ENCODE results near the gene JTB. TPM values are rescaled to one million over a fixed set of nuclear protein-coding genes. Genes with fewer than 3 reads are reported as not detected.

JTB gene
- total RNA-seq, 3 donors from 2014 or later (not counting 1 experiment from before 2014, with no cell fraction given): 96.9 to 107 (median 101) TPM

DNA sequence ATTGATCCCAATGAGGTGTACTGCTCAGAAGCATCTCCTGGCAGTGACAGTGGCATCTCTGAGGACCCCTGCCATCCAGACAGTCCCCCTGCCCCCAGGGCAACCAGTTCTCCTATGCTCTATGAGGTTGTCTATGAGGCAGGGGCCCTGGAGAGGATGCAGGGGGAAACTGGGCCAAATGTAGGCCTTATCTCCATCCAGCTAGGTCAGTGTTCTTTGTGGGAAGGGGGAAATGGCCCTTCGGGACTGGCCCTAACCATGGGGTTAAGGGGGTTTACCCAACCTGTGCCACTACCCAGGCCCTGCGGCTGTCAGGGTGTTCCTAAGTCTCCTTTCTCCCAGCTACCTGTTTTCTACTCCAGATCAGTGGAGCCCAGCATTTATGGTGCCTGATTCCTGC, 8.5 kb downstream of the JTB start:
- H3K4me3 Mint-ChIP-seq: peak overlapping the region; percentile 99
- H3K4me1 Mint-ChIP-seq: peaks cover 39 to 50% of the 10 kb centered on the region in 2 donors
- H3K27ac Mint-ChIP-seq: peak overlapping the region; percentile 95 to 98
- peaks cover 34% of the 10 kb centered on the region for H3K4me1 ChIP-seq (ENCODE audit: control insufficient read depth, insufficient read depth, low read length)
- intact Hi-C loops (cut with micrococcal nuclease): loop anchor here (10.0 kb wide), 1 partner anchor 256 kb away; the partner anchor contains the start of gene UBAP2L
- ATAC-seq (no peak), DNase-seq (no peak)
- H3K36me3 ChIP-seq (ENCODE audit: control insufficient read depth, insufficient read depth, low read length): peaks cover 10% of the 10 kb centered on the region
- H3K4me3 ChIP-seq (ENCODE audit: low read length): no peak overlapping the region
- no peaks in the 10 kb centered on the region for H3K36me3 Mint-ChIP-seq
- TF ChIP-seq, protein P1, sequence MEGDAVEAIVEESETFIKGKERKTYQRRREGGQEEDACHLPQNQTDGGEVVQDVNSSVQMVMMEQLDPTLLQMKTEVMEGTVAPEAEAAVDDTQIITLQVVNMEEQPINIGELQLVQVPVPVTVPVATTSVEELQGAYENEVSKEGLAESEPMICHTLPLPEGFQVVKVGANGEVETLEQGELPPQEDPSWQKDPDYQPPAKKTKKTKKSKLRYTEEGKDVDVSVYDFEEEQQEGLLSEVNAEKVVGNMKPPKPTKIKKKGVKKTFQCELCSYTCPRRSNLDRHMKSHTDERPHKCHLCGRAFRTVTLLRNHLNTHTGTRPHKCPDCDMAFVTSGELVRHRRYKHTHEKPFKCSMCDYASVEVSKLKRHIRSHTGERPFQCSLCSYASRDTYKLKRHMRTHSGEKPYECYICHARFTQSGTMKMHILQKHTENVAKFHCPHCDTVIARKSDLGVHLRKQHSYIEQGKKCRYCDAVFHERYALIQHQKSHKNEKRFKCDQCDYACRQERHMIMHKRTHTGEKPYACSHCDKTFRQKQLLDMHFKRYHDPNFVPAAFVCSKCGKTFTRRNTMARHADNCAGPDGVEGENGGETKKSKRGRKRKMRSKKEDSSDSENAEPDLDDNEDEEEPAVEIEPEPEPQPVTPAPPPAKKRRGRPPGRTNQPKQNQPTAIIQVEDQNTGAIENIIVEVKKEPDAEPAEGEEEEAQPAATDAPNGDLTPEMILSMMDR (IDR thresholded peaks at IDR 0.05): no peak
- WGBS (ENCODE audit: insufficient coverage): 54% methylated on average over 2 of the region's 2 CpGs
- no peaks in the 10 kb centered on the region for H3K9me3 ChIP-seq (ENCODE audit: control insufficient read depth, insufficient read depth, low read length)
- no peaks in the 10 kb centered on the region for H3K27me3 ChIP-seq (ENCODE audit: control insufficient read depth, insufficient read depth, low read length)
- no peak overlapping the region for H3K27ac ChIP-seq (ENCODE audit: low read length)
- H3K9me3 Mint-ChIP-seq: no peaks in the 10 kb centered on the region
- H3K27me3 Mint-ChIP-seq (ENCODE audit: low read depth in 2 of 2): no peaks in the 10 kb centered on the region

DNA sequence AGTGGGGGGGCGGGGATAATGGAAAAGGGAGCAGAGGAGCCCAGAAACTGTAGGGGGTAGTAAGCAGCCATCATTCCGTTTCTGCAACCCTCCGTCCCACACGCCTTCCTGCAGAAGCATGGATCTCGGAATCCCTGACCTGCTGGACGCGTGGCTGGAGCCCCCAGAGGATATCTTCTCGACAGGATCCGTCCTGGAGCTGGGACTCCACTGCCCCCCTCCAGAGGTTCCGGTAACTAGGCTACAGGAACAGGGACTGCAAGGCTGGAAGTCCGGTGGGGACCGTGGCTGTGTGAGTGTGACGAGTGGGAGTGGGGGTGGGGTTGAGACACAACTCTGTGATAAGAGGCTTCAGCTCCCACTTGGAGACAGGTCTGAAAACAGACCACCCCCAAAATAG, 9.1 kb downstream of the JTB start:
- H3K4me3 ChIP-seq (ENCODE audit: low read length): peak overlapping the region; percentile 93
- H3K4me1 Mint-ChIP-seq: peaks cover 44 to 53% of the 10 kb centered on the region in 2 donors
- WGBS (ENCODE audit: insufficient coverage): 29% methylated on average over 13 of the region's 13 CpGs

DNA sequence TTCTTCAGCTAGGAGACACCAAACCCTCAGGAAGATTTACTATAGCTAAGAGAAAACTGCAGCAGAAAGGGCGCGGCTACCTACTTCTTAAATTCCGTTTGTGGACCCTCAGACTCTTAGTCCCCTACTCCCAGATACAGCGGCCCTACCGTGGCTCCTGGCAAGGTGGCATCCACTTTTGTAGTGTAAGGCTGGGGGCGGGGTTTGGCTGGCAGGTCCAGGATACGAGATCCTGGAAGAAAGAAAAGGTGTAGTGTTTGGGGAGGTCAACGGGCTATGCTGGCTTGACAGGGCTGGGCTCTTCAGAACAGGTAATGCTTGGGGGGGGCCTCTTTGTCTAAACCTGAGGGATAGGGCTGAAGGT, 9.5 kb downstream of the JTB start:
- intact Hi-C loops (cut with micrococcal nuclease): loop anchor here (1.0 to 10.0 kb wide), 5 partner anchors 9 to 257 kb away; partner anchors contain the start of genes CRTC2, GATAD2B, JTB and RPS27
- TF ChIP-seq, protein P1 (IDR thresholded peaks at IDR 0.05): no peak
- Histone ChIP-seq H3K27me3 (ENCODE audit: control insufficient read depth, insufficient read depth, low read length) (no peaks in the 10 kb centered on the region), H3K27ac (ENCODE audit: low read length) (peak overlapping the region; percentile 96), H3K4me3 (ENCODE audit: low read length) (peak overlapping the region; percentile 93), H3K36me3 (ENCODE audit: control insufficient read depth, insufficient read depth, low read length) (peaks cover 2% of the 10 kb centered on the region), H3K4me1 (ENCODE audit: control insufficient read depth, insufficient read depth, low read length) (peaks cover 41% of the 10 kb centered on the region), H3K9me3 (ENCODE audit: control insufficient read depth, insufficient read depth, low read length) (no peaks in the 10 kb centered on the region)
- ATAC-seq: no peak
- H3K36me3 Mint-ChIP-seq: no peaks in the 10 kb centered on the region
- H3K4me3 Mint-ChIP-seq: peak overlapping the region; percentile 99
- no peak for DNase-seq
- H3K9me3 Mint-ChIP-seq: no peaks in the 10 kb centered on the region
- H3K27me3 Mint-ChIP-seq (ENCODE audit: low read depth in 2 of 2): no peaks in the 10 kb centered on the region
- 9% methylated on average over 8 of the region's 8 CpGs for WGBS (ENCODE audit: insufficient coverage)
- peak overlapping the region; percentile 95 to 98 for H3K27ac Mint-ChIP-seq
- peaks cover 47 to 51% of the 10 kb centered on the region in 2 donors for H3K4me1 Mint-ChIP-seq

More for the DNA sequence above, 9.1 kb downstream of the JTB start:
- Mint-ChIP-seq H3K36me3 (no peaks in the 10 kb centered on the region), H3K9me3 (no peaks in the 10 kb centered on the region), H3K4me3 (peak overlapping the region; percentile 99), H3K27me3 (ENCODE audit: low read depth in 2 of 2) (no peaks in the 10 kb centered on the region), H3K27ac (peak overlapping the region; percentile 95 to 98)
- ATAC-seq (no peak), DNase-seq (no peak)
- Histone ChIP-seq H3K36me3 (ENCODE audit: control insufficient read depth, insufficient read depth, low read length) (peaks cover 4% of the 10 kb centered on the region), H3K27ac (ENCODE audit: low read length) (no peak overlapping the region), H3K27me3 (ENCODE audit: control insufficient read depth, insufficient read depth, low read length) (no peaks in the 10 kb centered on the region), H3K9me3 (ENCODE audit: control insufficient read depth, insufficient read depth, low read length) (no peaks in the 10 kb centered on the region), H3K4me1 (ENCODE audit: control insufficient read depth, insufficient read depth, low read length) (peaks cover 38% of the 10 kb centered on the region)
- TF ChIP-seq, protein P1 (IDR thresholded peaks at IDR 0.05): no peak
- intact Hi-C loops (cut with micrococcal nuclease): loop anchor here (10.0 kb wide), 1 partner anchor 256 kb away; the partner anchor contains the start of gene UBAP2L

All from natural killer cell (primary cell).